Mammary epithelial cell (primary cell): ENCODE data around the gene ST8SIA3.

Source experiments
- CTCF ChIP-seq, 2 donors: IDR thresholded peaks in 1 of 2; conservative IDR thresholded peaks in 1 of 2; 2 replicates each; pipeline ENCODE4 v1.5.1; 2011 to 2012; ENCODE audit warnings: inconsistent platforms in 2 of 2, low read length in 2 of 2, mild to moderate bottlenecking in 2 of 2, control low read depth in 1 of 2, low read depth in 1 of 2; ENCODE audit not compliant: insufficient read depth in 1 of 2; ENCODE audit errors: extremely low read depth in 1 of 2
- EZH2 ChIP-seq: IDR thresholded peaks from 2 replicates; pipeline ENCODE4 v1.6.1; 2012; ENCODE audit warnings: low read length, inconsistent platforms, borderline replicate concordance

DNA sequence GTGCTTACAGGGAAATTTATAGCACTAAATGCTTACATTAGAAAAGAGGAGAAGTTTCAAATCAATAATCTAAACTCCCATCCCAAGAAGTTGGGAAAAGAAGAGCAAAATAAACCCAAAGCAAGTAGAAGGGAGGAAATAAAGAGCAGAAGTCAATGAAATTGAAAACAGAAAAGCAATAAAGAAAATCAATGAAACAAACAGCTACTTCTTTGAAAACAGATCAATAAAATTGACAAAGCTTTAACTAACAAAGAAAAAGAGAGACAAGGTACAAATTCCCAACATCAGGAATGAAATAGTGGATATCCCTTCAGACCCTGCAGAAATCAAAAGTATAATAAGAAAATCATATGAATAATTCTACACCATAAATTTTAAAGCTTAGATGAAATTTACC, 57.3 kb downstream of the ST8SIA3 start:
- TF ChIP-seq CTCF (conservative IDR thresholded peaks at IDR 0.05 in 1 of 2, IDR thresholded peaks at IDR 0.05 in 1 of 2; ENCODE audit: extremely low read depth in 1 of 2, insufficient read depth in 1 of 2, low read depth in 1 of 2, low read length in 2 of 2), result no peak
- no peak for TF ChIP-seq EZH2
